SK-N-SH treated with all-trans-retinoic acid at 6 μM for 48 hours (cell line): Measurements from ENCODE around the gene DEGS1.

Source experiments
- ATAC-seq: fragments of 200-7000 bp; cut with Tn5 transposase; 3 replicates; pipeline ENCODE4 v1.9.1; 2020; ENCODE audit warnings: mild to moderate bottlenecking, moderate library complexity
- ARNTL ChIP-seq: fragments of 450-650 bp; formaldehyde crosslinking; IDR thresholded peaks from 2 replicates; pipeline ENCODE4 v1.5.0; 2020; ENCODE audit warnings: low read depth, mild to moderate bottlenecking, moderate library complexity, borderline replicate concordance
- BACH2 ChIP-seq: fragments of 250-450 bp; sonication (Bioruptor Pico); IDR thresholded peaks from 2 replicates; pipeline ENCODE4 v1.9.0; 2021; ENCODE audit warnings: mild to moderate bottlenecking, borderline replicate concordance
- CSDC2 ChIP-seq: fragments of 250-450 bp; sonication (Bioruptor Pico); IDR thresholded peaks from 2 replicates; pipeline ENCODE4 v1.5.0; 2020; ENCODE audit warnings: mild to moderate bottlenecking, moderate library complexity
- ESRRG ChIP-seq: fragments of 250-450 bp; sonication (Bioruptor Pico); IDR thresholded peaks from 2 replicates; pipeline ENCODE4 v1.6.1; 2021; ENCODE audit warnings: mild to moderate bottlenecking
- GLIS3 ChIP-seq: fragments of 250-450 bp; sonication (Bioruptor Pico); IDR thresholded peaks from 2 replicates; pipeline ENCODE4 v1.5.0; 2020; ENCODE audit warnings: mild to moderate bottlenecking, moderate library complexity
- ISL1 ChIP-seq: fragments of 250-450 bp; sonication (Bioruptor Pico); IDR thresholded peaks from 2 replicates; pipeline ENCODE4 v2.1.2; 2022; ENCODE audit warnings: mild to moderate bottlenecking, moderate library complexity
- OSR1 ChIP-seq: fragments of 250-450 bp; sonication (Bioruptor Pico); IDR thresholded peaks from 2 replicates; pipeline ENCODE4 v1.8.0; 2022; ENCODE audit warnings: moderate library complexity, mild to moderate bottlenecking, inconsistent platforms
- PPARA ChIP-seq: fragments of 250-450 bp; sonication (Bioruptor Pico); IDR thresholded peaks from 2 replicates; pipeline ENCODE4 v1.5.0; 2020; ENCODE audit warnings: mild to moderate bottlenecking, borderline replicate concordance
- SNAI2 ChIP-seq: fragments of 250-450 bp; sonication (Bioruptor Pico); IDR thresholded peaks from 2 replicates; pipeline ENCODE4 v1.5.0; 2020; ENCODE audit warnings: mild to moderate bottlenecking, moderate library complexity
- TOX ChIP-seq: fragments of 250-450 bp; sonication (Bioruptor Pico); IDR thresholded peaks from 2 replicates; pipeline ENCODE4 v1.8.0; 2021; ENCODE audit warnings: mild to moderate bottlenecking, moderate library complexity, borderline replicate concordance
- ZC3H10 ChIP-seq: fragments of 250-450 bp; sonication (Bioruptor Pico); IDR thresholded peaks from 2 replicates; pipeline ENCODE4 v1.5.1; 2021; ENCODE audit warnings: mild to moderate bottlenecking, moderate library complexity
- ZFP3 ChIP-seq: fragments of 250-450 bp; sonication (Bioruptor Pico); IDR thresholded peaks from 2 replicates; pipeline ENCODE4 v1.5.0; 2020; ENCODE audit warnings: mild to moderate bottlenecking, moderate library complexity
- ZFP30 ChIP-seq: fragments of 450-650 bp; formaldehyde crosslinking; IDR thresholded peaks from 2 replicates; pipeline ENCODE4 v1.5.0; 2022; ENCODE audit warnings: mild to moderate bottlenecking, moderate library complexity
- ZNF565 ChIP-seq: fragments of 450-650 bp; formaldehyde crosslinking; conservative IDR thresholded peaks from 2 replicates; pipeline ENCODE4 v1.5.0; 2020; ENCODE audit warnings: low read depth, mild to moderate bottlenecking, moderate library complexity
- ZNF70 ChIP-seq: fragments of 450-650 bp; formaldehyde crosslinking; IDR thresholded peaks from 2 replicates; pipeline ENCODE4 v1.5.0; 2020; ENCODE audit warnings: mild to moderate bottlenecking, moderate library complexity
- TF ChIP-seq, protein P1 (sequence below): fragments of 250-450 bp; sonication (Bioruptor Pico); IDR thresholded peaks from 2 replicates; pipeline ENCODE4 v1.5.1; 2020; ENCODE audit warnings: low read depth, mild to moderate bottlenecking, moderate library complexity
- TF ChIP-seq, protein P2 (sequence below): fragments of 250-450 bp; sonication (Bioruptor Pico); IDR thresholded peaks from 2 replicates; pipeline ENCODE4 v1.5.1; 2021; ENCODE audit warnings: mild to moderate bottlenecking, moderate library complexity
- TF ChIP-seq, protein P3 (sequence below): fragments of 250-450 bp; sonication (Bioruptor Pico); IDR thresholded peaks from 2 replicates; pipeline ENCODE4 v1.8.0; 2021; ENCODE audit warnings: low read depth, mild to moderate bottlenecking, moderate library complexity, borderline replicate concordance
- TF ChIP-seq, protein P4 (sequence below): fragments of 250-450 bp; sonication (Bioruptor Pico); IDR thresholded peaks from 2 replicates; pipeline ENCODE4 v1.5.0; 2020; ENCODE audit warnings: mild to moderate bottlenecking, moderate library complexity

Gene DEGS1

DNA sequence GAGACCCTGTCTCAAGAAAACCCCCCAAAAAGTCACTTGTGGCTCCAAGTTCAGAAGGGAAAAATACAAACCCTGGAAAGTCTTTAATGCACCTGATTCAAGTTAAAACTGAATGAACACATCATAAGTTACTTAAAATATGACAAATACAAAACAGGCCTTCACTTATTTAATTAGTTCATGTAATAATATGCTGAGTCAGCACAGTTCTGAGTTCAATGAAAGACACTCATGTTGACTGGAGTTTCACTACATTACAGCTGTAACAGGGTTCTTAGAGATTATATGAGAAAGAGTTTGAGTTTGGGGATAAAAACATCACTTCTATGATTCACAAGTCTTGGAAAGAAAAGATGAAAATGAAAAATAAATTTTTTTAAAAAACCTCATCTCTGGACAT, 51.0 kb downstream of the DEGS1 start:
- ATAC-seq: no peak
- TF ChIP-seq CSDC2 (CRISPR knock-in tag) (no peak), ZNF565 (CRISPR knock-in tag) (no peak), ZFP3 (CRISPR knock-in tag) (no peak), BACH2 (no peak), ZNF70 (CRISPR knock-in tag) (no peak), ISL1 (no peak)
- TF ChIP-seq, protein P1, sequence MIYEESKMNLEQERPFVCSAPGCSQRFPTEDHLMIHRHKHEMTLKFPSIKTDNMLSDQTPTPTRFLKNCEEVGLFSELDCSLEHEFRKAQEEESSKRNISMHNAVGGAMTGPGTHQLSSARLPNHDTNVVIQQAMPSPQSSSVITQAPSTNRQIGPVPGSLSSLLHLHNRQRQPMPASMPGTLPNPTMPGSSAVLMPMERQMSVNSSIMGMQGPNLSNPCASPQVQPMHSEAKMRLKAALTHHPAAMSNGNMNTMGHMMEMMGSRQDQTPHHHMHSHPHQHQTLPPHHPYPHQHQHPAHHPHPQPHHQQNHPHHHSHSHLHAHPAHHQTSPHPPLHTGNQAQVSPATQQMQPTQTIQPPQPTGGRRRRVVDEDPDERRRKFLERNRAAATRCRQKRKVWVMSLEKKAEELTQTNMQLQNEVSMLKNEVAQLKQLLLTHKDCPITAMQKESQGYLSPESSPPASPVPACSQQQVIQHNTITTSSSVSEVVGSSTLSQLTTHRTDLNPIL (CRISPR knock-in tag): no peak

DNA sequence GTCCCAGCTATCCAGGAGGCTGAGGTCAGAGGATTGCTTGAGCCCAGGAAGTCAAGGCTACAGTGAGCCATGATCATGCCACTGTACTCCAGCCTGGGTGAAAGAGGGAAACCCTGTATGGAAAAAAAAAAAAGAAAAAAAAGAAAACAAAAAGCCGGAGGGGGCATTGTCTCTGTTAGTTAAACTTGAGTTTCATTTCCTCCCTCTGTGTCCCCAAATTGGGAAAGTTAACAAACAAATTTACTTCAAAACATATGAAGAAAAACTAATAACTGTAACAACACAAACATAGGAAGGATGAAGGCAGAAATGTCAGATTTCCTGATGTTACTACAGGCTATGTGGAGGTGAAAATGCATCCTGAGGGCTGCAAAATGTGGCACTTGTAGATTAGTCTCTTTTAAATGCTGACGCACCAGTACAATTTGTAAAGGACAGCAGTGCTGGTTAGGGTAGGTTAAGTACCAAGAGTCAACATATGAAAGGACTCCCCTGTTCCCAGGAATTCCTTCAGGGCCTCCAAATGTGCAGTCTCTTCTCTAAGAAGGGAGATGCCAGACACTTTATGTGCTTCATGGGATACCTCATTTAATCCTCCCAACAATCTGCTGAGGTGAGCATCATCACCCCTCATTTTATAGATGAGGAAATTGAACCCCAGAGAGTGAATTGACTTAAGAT, 52.9 kb downstream of the DEGS1 start:
- TF ChIP-seq ZC3H10 (CRISPR knock-in tag): no peak
- TF ChIP-seq, protein P2, sequence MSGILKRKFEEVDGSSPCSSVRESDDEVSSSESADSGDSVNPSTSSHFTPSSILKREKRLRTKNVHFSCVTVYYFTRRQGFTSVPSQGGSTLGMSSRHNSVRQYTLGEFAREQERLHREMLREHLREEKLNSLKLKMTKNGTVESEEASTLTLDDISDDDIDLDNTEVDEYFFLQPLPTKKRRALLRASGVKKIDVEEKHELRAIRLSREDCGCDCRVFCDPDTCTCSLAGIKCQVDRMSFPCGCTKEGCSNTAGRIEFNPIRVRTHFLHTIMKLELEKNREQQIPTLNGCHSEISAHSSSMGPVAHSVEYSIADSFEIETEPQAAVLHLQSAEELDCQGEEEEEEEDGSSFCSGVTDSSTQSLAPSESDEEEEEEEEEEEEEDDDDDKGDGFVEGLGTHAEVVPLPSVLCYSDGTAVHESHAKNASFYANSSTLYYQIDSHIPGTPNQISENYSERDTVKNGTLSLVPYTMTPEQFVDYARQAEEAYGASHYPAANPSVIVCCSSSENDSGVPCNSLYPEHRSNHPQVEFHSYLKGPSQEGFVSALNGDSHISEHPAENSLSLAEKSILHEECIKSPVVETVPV: no peak
- TF ChIP-seq CSDC2 (CRISPR knock-in tag): no peak
- TF ChIP-seq OSR1 (CRISPR knock-in tag): no peak
- no peak for TF ChIP-seq BACH2
- TF ChIP-seq ARNTL: no peak
- TF ChIP-seq ZNF70 (CRISPR knock-in tag): no peak
- TF ChIP-seq, protein P3, sequence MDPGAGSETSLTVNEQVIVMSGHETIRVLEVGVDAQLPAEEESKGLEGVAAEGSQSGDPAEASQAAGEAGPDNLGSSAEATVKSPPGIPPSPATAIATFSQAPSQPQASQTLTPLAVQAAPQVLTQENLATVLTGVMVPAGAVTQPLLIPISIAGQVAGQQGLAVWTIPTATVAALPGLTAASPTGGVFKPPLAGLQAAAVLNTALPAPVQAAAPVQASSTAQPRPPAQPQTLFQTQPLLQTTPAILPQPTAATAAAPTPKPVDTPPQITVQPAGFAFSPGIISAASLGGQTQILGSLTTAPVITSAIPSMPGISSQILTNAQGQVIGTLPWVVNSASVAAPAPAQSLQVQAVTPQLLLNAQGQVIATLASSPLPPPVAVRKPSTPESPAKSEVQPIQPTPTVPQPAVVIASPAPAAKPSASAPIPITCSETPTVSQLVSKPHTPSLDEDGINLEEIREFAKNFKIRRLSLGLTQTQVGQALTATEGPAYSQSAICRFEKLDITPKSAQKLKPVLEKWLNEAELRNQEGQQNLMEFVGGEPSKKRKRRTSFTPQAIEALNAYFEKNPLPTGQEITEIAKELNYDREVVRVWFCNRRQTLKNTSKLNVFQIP (CRISPR knock-in tag): no peak
- TF ChIP-seq SNAI2 (CRISPR knock-in tag): no peak
- TF ChIP-seq ZNF565 (CRISPR knock-in tag): no peak
- TF ChIP-seq, protein P1 (CRISPR knock-in tag): no peak
- no peak for TF ChIP-seq ESRRG (CRISPR knock-in tag)
- no peak for TF ChIP-seq ISL1
- no peak for ATAC-seq

DNA sequence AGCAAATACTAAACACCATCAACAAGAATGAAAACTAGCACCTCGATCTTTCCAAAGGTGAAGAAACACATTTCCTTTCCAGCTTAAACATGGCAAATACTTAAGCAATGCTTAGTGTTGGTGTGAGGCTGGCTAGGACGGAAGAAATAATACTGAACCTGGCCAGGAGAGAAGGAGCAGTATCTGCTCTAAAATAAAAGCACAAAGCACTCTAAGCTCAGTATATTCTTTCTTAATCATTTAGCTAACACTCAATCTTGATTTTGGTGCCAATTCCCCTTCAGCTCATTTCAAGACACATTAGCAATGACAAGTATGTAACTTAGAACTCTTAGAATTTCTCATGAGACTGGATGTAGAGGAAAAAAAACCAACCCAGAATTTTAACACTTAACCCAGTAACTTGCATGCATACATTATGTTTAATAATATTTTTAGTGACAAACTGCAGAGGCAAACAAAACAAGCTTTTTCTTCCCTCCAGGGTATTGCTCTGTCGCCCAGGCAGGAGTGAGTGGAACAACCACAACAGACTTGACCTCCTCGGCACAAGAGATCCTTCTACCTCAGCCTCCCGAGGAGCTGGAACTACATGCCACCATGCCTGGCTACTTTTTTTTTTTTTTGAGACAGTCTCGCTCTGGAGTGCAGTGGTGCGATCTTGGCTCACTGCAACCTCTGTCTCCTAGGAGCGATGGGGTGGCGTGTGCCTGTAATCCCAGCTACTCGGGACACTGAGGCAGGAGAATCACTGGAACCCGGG, 54.3 kb downstream of the DEGS1 start:
- no peak for ATAC-seq
- TF ChIP-seq TOX (CRISPR knock-in tag) (no peak), ZC3H10 (CRISPR knock-in tag) (no peak), ZNF565 (CRISPR knock-in tag) (no peak), ISL1 (no peak), CSDC2 (CRISPR knock-in tag) (no peak)

DNA sequence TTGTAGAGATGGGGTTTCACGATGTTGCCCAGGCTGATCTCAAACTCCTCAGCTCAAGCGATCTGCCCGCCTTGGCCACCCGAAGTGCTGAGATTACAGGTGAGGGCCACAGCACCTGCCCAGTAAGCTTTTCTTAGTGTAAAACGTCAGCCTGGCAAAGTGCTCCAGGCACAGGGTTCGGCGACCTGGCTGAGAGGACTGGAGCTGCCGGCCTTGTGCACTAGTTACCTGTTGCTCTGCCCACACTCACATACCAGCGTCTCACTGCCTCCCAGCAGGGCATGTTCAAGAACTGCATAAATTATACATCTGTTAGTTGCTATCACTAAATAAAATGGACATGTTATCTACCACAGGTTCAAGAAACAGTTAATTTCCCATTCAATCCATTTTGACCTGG, 55.2 kb downstream of the DEGS1 start:
- no peak for TF ChIP-seq ZFP30 (CRISPR knock-in tag)
- TF ChIP-seq ISL1: no peak
- TF ChIP-seq PPARA (CRISPR knock-in tag): no peak
- no peak for ATAC-seq

DNA sequence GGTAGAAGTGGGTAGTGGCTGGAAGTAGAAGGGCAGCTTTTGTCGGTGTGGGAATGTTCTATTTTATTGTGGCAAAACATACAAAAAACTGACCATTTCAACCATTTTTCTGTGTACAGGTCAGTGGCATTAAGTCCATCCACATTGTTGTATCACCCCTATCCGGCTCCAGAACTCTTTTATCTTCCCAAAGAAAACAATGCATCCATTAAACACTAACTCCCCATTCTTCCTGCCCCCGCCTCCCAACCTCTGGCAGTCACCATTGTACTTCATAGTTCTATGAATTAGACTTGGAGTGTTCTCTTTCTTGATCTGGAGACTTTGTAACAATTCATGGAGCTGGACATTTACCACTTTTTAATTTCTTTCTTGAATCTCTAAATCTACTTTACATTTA, 55.7 kb downstream of the DEGS1 start:
- no peak for ATAC-seq
- TF ChIP-seq, protein P4, sequence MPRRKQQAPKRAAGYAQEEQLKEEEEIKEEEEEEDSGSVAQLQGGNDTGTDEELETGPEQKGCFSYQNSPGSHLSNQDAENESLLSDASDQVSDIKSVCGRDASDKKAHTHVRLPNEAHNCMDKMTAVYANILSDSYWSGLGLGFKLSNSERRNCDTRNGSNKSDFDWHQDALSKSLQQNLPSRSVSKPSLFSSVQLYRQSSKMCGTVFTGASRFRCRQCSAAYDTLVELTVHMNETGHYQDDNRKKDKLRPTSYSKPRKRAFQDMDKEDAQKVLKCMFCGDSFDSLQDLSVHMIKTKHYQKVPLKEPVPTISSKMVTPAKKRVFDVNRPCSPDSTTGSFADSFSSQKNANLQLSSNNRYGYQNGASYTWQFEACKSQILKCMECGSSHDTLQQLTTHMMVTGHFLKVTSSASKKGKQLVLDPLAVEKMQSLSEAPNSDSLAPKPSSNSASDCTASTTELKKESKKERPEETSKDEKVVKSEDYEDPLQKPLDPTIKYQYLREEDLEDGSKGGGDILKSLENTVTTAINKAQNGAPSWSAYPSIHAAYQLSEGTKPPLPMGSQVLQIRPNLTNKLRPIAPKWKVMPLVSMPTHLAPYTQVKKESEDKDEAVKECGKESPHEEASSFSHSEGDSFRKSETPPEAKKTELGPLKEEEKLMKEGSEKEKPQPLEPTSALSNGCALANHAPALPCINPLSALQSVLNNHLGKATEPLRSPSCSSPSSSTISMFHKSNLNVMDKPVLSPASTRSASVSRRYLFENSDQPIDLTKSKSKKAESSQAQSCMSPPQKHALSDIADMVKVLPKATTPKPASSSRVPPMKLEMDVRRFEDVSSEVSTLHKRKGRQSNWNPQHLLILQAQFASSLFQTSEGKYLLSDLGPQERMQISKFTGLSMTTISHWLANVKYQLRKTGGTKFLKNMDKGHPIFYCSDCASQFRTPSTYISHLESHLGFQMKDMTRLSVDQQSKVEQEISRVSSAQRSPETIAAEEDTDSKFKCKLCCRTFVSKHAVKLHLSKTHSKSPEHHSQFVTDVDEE (CRISPR knock-in tag): no peak
- TF ChIP-seq ISL1: no peak
- no peak for TF ChIP-seq PPARA (CRISPR knock-in tag)
- no peak for TF ChIP-seq ZNF70 (CRISPR knock-in tag)
- TF ChIP-seq ZNF565 (CRISPR knock-in tag): no peak
- no peak for TF ChIP-seq ZFP30 (CRISPR knock-in tag)
- TF ChIP-seq OSR1 (CRISPR knock-in tag): no peak
- TF ChIP-seq, protein P3 (CRISPR knock-in tag): no peak
- TF ChIP-seq ZFP3 (CRISPR knock-in tag): no peak
- no peak for TF ChIP-seq GLIS3 (CRISPR knock-in tag)
